Measurements from ENCODE around the gene SLC2A4.
A peak's percentile ranks its signal among the peaks of the same experiment; 100 is the strongest.

Gene SLC2A4

GRCh38 chr17:7280519-7281073 is 922 bp upstream of the SLC2A4 start:
- peak; percentile 82 for DNase-seq

- DNase-seq = no peak
Measured at GRCh38 chr17:7281953-7282751, 634 bp downstream of the SLC2A4 start.

GRCh38 chr17:7282752-7283321 is 1.3 kb downstream of the SLC2A4 start:
- no peak for DNase-seq

GRCh38 chr17:7283471-7284216 is 2.1 kb downstream of the SLC2A4 start:
- no peak for DNase-seq

GRCh38 chr17:7284911-7285310 is 3.4 kb downstream of the SLC2A4 start:
- no peak for DNase-seq

GRCh38 chr17:7285679-7286078 is 4.2 kb downstream of the SLC2A4 start:
- no peak for DNase-seq

- DNase-seq = no peak
Measured at GRCh38 chr17:7289256-7290032, 7.9 kb downstream of the SLC2A4 start.

- DNase-seq = no peak
Measured at GRCh38 chr17:7290166-7290565, 8.6 kb downstream of the SLC2A4 start.

GRCh38 chr17:7290685-7291084 is 9.2 kb downstream of the SLC2A4 start:
- no peak for DNase-seq

GRCh38 chr17:7292194-7292593 is 10.7 kb downstream of the SLC2A4 start:
- DNase-seq = no peak

GRCh38 chr17:7292729-7293128 is 11.2 kb downstream of the SLC2A4 start:
- no peak for DNase-seq

- no peak for DNase-seq
Measured at GRCh38 chr17:7293159-7293558, 11.6 kb downstream of the SLC2A4 start.

GRCh38 chr17:7293816-7294613 is 12.5 kb downstream of the SLC2A4 start:
- no peak for DNase-seq

GRCh38 chr17:7294614-7295153 is 13.2 kb downstream of the SLC2A4 start, which contains the start of gene YBX2:
YBX2 (minus strand) TSS chr17:7294639; CDS start chr17:7294500, 139 bp downstream.
- DNase-seq = peak; percentile 87

- DNase-seq = no peak
Measured at GRCh38 chr17:7295230-7296180, 14.0 kb downstream of the SLC2A4 start.

GRCh38 chr17:7296189-7296861 is 14.8 kb downstream of the SLC2A4 start:
- DNase-seq = peak; percentile 74

- DNase-seq = no peak
Measured at GRCh38 chr17:7304179-7304578, 22.7 kb downstream of the SLC2A4 start.

- peak; percentile 100 for DNase-seq
Measured at GRCh38 chr17:7306911-7307685, 25.6 kb downstream of the SLC2A4 start, which contains the start of gene EIF5A. EIF5A (plus strand) TSS chr17:7307628; CDS start chr17:7309636, 2,008 bp downstream.
